MCF 10A (cell line): Measurements from ENCODE around the gene CDHR3. TPM values are rescaled to one million over a fixed set of nuclear protein-coding genes. Genes with fewer than 3 reads are reported as not detected.
A peak's percentile ranks its signal among the peaks of the same experiment; 100 is the strongest.

ENCODE experiments used
- BruUV-seq: library from RNA; stranded (reverse); fragments of 400-500 nt; replicated peaks from 2 replicates; lab custom pipeline; 2021; lab: Mats Ljungman, UMichigan
- CTCF ChIA-PET: fragments of 300-600 bp; sonication (Branson Sonifier 250); formaldehyde crosslinking; extraction: SDS; loops from one replicate; lab custom pipeline; 2021; ENCODE audit warnings: antibody characterized with exemption, inconsistent platforms; lab: Yijun Ruan, JAX
- POLR2A ChIA-PET: fragments of 300-600, 350-650 bp; sonication (Branson Sonifier 250); formaldehyde crosslinking; extraction: SDS; loops from one replicate; lab custom pipeline; 2020; ENCODE audit warnings: antibody characterized with exemption, inconsistent platforms; lab: Yijun Ruan, JAX
- DNase-seq: peaks from one replicate; pipeline ENCODE4 v3.0.0-alpha.2; 2018; ENCODE audit not compliant: unreplicated experiment
- H3K27ac Mint-ChIP-seq: one replicate; pipeline ENCODE4 v1.8.0; 2022; ENCODE audit warnings: mild to moderate bottlenecking, low read depth, mixed read lengths; ENCODE audit not compliant: unreplicated experiment
- H3K27me3 Mint-ChIP-seq: one replicate; pipeline ENCODE4 v1.8.0; 2022; ENCODE audit warnings: mixed read lengths; ENCODE audit not compliant: insufficient read depth, unreplicated experiment
- H3K36me3 Mint-ChIP-seq: one replicate; pipeline ENCODE4 v1.8.0; 2022; ENCODE audit warnings: mild to moderate bottlenecking, moderate library complexity, mixed read lengths; ENCODE audit not compliant: insufficient read depth, unreplicated experiment
- H3K4me1 Mint-ChIP-seq: one replicate; pipeline ENCODE4 v1.8.0; 2022; ENCODE audit warnings: mixed read lengths; ENCODE audit not compliant: insufficient read depth, unreplicated experiment
- H3K4me3 Mint-ChIP-seq: one replicate; pipeline ENCODE4 v1.8.0; 2022; ENCODE audit warnings: mild to moderate bottlenecking, moderate library complexity, mixed read lengths; ENCODE audit not compliant: unreplicated experiment
- H3K9me3 Mint-ChIP-seq: one replicate; pipeline ENCODE4 v1.8.0; 2022; ENCODE audit warnings: mixed read lengths; ENCODE audit not compliant: unreplicated experiment
- intact Hi-C: fragments of 100-400 bp; cut with micrococcal nuclease; formaldehyde crosslinking; loops from 2 replicates; pipeline ENCODE4 v1.14.1; 2022
- total RNA-seq: library from RNA; stranded (reverse); gene quantifications from 2 replicates; pipeline ENCODE4 v1.2.3, GENCODE V29; 2022
- TF ChIP-seq, protein P1 (sequence below): fragments of 200-600 bp; IDR thresholded peaks from one replicate; pipeline ENCODE4 v1.8.0; 2022; ENCODE audit warnings: antibody characterized with exemption, mild to moderate bottlenecking; ENCODE audit not compliant: unreplicated experiment

Gene CDHR3
- total RNA-seq, 1 experiment from 2014 or later, result 0.19 TPM

DNA sequence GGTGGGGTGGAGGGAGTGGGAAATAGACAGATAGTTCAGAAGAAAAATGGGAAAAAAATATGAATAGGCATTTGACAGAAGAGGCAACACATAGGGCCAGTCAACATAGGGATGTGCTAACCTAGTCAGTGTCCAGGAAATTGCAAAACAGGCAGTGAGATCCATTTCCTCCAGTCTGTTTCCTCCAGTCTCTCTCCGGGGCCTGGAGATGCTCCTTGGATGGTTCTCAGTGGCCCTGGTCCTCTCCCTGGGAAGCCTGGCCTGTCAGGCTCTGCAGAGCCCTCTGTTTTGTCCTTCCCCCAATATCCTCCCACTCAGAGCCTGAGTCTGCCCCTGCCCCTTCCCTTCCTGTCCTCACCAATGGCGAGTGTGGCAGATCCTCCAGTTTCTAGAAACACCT, 96.5 kb downstream of the CDHR3 start:
- TF ChIP-seq, protein P1, sequence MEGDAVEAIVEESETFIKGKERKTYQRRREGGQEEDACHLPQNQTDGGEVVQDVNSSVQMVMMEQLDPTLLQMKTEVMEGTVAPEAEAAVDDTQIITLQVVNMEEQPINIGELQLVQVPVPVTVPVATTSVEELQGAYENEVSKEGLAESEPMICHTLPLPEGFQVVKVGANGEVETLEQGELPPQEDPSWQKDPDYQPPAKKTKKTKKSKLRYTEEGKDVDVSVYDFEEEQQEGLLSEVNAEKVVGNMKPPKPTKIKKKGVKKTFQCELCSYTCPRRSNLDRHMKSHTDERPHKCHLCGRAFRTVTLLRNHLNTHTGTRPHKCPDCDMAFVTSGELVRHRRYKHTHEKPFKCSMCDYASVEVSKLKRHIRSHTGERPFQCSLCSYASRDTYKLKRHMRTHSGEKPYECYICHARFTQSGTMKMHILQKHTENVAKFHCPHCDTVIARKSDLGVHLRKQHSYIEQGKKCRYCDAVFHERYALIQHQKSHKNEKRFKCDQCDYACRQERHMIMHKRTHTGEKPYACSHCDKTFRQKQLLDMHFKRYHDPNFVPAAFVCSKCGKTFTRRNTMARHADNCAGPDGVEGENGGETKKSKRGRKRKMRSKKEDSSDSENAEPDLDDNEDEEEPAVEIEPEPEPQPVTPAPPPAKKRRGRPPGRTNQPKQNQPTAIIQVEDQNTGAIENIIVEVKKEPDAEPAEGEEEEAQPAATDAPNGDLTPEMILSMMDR, result no peak
- no peaks in the 10 kb centered on the region for H3K27me3 Mint-ChIP-seq
- peak overlapping the region; percentile 39 for H3K27ac Mint-ChIP-seq
- peaks cover 46% of the 10 kb centered on the region for H3K4me1 Mint-ChIP-seq
- no peaks in the 10 kb centered on the region for H3K36me3 Mint-ChIP-seq
- DNase-seq, result no peak
- H3K4me3 Mint-ChIP-seq, result no peak overlapping the region
- intact Hi-C loops, result loop anchor here (5.0 kb wide), 1 partner anchor 223 kb away; the partner anchor contains the start of gene NAMPT
- no peaks in the 10 kb centered on the region for H3K9me3 Mint-ChIP-seq
- ChIA-PET POLR2A (interaction anchor here (0.6 to 8.0 kb wide), 6 partner anchors 11 to 208 kb away, joined by 3 to 73 read pairs (median 24); partner anchors contain the start of gene SYPL1), CTCF (interaction anchor here (0.9 to 6.2 kb wide), 6 partner anchors 13 to 105 kb away, joined by 3 to 187 read pairs (median 30); no protein-coding TSS in a partner anchor)
- BruUV-seq, result no TSS peak

DNA sequence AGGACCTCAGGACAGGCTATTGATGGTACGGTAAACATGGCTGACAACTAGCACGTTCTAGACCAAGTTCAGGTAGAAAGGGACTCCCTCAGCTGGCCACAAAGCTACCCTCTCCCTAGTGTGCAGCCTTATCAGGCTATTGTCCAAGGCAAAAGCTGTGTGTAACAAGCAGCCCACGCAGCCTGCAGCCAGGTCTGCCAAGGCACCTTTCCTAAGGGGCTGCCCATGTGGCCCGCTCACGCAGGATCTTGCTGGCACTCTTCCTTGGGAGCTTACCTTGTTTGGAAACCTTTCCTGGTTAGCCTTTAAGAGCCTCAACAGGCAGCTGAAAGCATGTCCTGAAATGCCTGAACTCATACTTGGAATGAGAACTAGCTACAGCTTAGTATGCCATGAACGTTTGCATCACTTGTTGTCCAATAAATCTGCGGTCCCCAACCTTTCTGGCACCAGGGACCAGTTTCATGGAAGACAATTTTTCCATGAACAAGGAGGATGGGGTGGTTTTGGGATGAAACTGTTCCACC, 97.4 kb downstream of the CDHR3 start:
- intact Hi-C loops, result loop anchor here (10.0 kb wide), 1 partner anchor 1104 kb away; the partner anchor contains the start of gene HBP1
- H3K27ac Mint-ChIP-seq, result no peak overlapping the region
- ChIA-PET CTCF (interaction anchor here (0.9 to 6.2 kb wide), 6 partner anchors 11 to 95 kb away, joined by 3 to 50 read pairs (median 6); partner anchors contain the start of gene SYPL1), POLR2A (interaction anchor here (0.5 to 8.0 kb wide), 3 partner anchors 10 to 50 kb away, joined by 3 to 73 read pairs (median 7); no protein-coding TSS in a partner anchor)
- H3K4me3 Mint-ChIP-seq, result no peak overlapping the region
- DNase-seq, result no peak
- no peaks in the 10 kb centered on the region for H3K9me3 Mint-ChIP-seq
- peaks cover 55% of the 10 kb centered on the region for H3K4me1 Mint-ChIP-seq
- no TSS peak for BruUV-seq
- no peaks in the 10 kb centered on the region for H3K27me3 Mint-ChIP-seq
- no peaks in the 10 kb centered on the region for H3K36me3 Mint-ChIP-seq
- TF ChIP-seq, protein P1, result no peak

DNA sequence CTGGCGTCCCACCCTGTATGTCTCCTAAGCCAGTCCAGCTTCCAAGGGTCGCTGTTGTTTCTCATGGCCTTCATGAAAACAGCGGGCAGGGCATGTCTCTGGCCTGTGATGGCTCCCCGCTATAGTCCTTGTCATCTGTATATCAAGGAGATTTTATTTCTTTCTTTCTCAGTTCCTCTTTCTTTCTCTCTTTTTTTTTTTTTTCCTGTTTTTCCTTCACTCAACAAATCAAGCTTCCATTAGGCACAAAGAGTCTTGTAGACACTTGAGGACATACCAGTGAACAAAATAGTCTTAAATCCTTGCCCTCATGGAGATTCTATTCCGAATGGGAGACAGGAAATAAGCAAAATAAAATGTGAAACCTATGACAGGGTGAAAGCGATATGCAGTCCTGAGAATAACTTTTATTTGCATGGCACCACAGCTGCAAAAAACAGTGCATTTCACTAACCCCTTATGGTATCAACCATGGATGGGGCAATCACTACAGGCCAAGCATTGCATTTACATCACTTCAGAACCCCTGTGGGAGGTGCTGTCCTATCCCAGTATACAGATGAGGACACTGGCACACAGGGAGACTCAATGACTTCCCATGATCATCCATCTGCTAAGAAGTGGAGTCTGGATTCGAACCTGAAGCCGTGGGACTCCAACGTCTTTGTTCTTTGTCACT, 98.4 kb downstream of the CDHR3 start:
- Mint-ChIP-seq H3K27me3 (no peaks in the 10 kb centered on the region), H3K9me3 (no peaks in the 10 kb centered on the region), H3K4me3 (no peak overlapping the region), H3K27ac (no peak overlapping the region), H3K4me1 (peaks cover 61% of the 10 kb centered on the region), H3K36me3 (no peaks in the 10 kb centered on the region)
- no peak for DNase-seq
- intact Hi-C loops, result loop anchor here (10.0 kb wide), 1 partner anchor 1103 kb away; the partner anchor contains the start of gene HBP1
- BruUV-seq, result no TSS peak
- TF ChIP-seq, protein P1, result no peak
- ChIA-PET CTCF (interaction anchor here (0.5 to 6.2 kb wide), 9 partner anchors 10 to 401 kb away, joined by 3 to 50 read pairs (median 3); no protein-coding TSS in a partner anchor), POLR2A (interaction anchor here (1.0 to 8.0 kb wide), 4 partner anchors 9 to 49 kb away, joined by 3 to 73 read pairs (median 4); no protein-coding TSS in a partner anchor)

DNA sequence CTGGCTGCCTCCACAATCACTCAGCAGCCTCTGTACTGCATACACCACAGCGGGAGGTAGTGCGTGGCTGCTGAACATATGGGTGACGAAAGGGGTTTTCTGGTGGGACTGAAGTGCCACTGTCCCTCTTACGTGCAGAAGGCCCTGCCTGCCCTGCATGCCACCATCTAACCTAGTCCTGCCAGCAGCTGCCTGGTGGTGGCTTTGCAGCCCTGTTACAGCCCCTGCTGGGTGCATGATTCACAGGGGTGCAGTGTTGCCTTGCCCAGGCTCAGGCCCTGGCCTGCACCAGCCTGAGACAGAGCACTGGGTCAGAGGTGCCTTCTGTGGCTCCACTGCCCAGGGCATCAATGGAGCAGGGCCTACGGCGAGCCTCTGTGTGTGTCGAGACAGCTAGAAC, 98.9 kb downstream of the CDHR3 start:
- Mint-ChIP-seq H3K4me3 (no peak overlapping the region), H3K36me3 (no peaks in the 10 kb centered on the region), H3K4me1 (peaks cover 61% of the 10 kb centered on the region), H3K27ac (peak overlapping the region; percentile 94), H3K9me3 (no peaks in the 10 kb centered on the region), H3K27me3 (no peaks in the 10 kb centered on the region)
- no TSS peak for BruUV-seq
- intact Hi-C loops, result loop anchor here (10.0 kb wide), 1 partner anchor 1103 kb away; the partner anchor contains the start of gene HBP1
- peak; percentile 56 for DNase-seq
- CTCF ChIA-PET, result interaction anchor here (0.6 to 1.8 kb wide), 4 partner anchors 10 to 105 kb away, joined by 3 to 9 read pairs (median 4); no protein-coding TSS in a partner anchor
- TF ChIP-seq, protein P1, result no peak
- POLR2A ChIA-PET, result interaction anchor here (1.0 to 8.0 kb wide), 4 partner anchors 8 to 49 kb away, joined by 3 to 73 read pairs (median 4); no protein-coding TSS in a partner anchor
